ENCODE results near the gene METTL25B. TPM values are rescaled to one million over a fixed set of nuclear protein-coding genes. Genes with fewer than 3 reads are reported as not detected.
A peak's percentile ranks its signal among the peaks of the same experiment; 100 is the strongest.

METTL25B gene
- total and polyA plus RNA-seq, 5 donors from 2014 or later = 4.3 to 19.0 (median 7.5) TPM

DNA sequence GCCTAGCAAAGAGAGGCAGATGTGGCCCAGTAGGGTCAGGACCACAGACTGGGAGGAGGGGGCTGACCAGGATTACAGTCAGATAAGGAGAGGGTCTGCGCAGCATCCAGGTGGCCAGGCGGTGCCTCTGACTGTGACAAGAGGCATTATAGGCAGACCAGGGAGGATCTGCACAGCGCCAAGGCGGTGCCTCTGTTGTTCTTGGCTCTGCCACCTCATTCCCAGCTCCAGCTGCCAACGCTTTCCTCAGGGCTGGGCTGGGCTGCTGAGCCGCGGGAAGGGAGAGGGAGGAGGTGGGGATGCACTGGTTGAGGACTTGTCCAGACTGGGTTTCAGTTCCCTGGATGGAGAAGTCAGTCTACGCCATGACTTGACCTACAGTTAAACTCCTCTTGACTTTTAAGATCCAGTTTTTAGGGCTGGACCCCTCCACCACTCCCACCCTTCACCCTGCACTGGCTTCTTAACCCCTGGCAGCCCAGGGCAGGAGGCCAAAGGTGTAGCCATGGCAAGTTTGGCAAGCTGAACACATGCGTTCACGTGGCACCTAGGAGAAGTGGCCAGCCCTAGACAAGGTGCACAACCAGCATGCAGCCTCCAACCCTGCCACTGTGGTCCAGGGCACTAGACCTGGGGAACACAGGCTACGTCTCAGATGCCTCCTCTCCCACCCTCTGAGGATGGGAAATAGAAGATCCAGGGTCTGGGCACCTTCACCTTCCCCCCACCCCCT is 18.3 kb upstream of the METTL25B start:
- Mint-ChIP-seq H3K4me1 (peaks cover 0 to 30% (median 16%) of the 10 kb centered on the region in 4 donors), H3K4me3 (peak overlapping the region in 2 of 4 donors; percentile 32 to 76), H3K27ac (peak overlapping the region in 2 of 3 donors; percentile 28 to 74), H3K9me3 (no peaks in the 10 kb centered on the region), H3K27me3 (peaks cover 17% of the 10 kb centered on the region), H3K36me3 (no peaks in the 10 kb centered on the region)
- no peak overlapping the region for H3K4me3 ChIP-seq (ENCODE audit: low read depth, low read length)
- H3K27me3 ChIP-seq (ENCODE audit: control insufficient read depth, insufficient read depth, low read length) = no peaks in the 10 kb centered on the region
- H3K4me1 ChIP-seq (ENCODE audit: control insufficient read depth, insufficient read depth, low read length, poor library complexity, severe bottlenecking) = peaks cover 25% of the 10 kb centered on the region
- no peaks in the 10 kb centered on the region for H3K9me3 ChIP-seq (ENCODE audit: control insufficient read depth in 2 of 2, low read length in 2 of 2)
- ATAC-seq (ENCODE audit: low read depth in 2 of 2) = no peak
- DNase-seq = no peak
- no peaks in the 10 kb centered on the region for H3K36me3 ChIP-seq (ENCODE audit: control insufficient read depth, insufficient read depth, low read length)
- H3K27ac ChIP-seq (ENCODE audit: insufficient read depth, low read length, poor library complexity, severe bottlenecking) = no peak overlapping the region

DNA sequence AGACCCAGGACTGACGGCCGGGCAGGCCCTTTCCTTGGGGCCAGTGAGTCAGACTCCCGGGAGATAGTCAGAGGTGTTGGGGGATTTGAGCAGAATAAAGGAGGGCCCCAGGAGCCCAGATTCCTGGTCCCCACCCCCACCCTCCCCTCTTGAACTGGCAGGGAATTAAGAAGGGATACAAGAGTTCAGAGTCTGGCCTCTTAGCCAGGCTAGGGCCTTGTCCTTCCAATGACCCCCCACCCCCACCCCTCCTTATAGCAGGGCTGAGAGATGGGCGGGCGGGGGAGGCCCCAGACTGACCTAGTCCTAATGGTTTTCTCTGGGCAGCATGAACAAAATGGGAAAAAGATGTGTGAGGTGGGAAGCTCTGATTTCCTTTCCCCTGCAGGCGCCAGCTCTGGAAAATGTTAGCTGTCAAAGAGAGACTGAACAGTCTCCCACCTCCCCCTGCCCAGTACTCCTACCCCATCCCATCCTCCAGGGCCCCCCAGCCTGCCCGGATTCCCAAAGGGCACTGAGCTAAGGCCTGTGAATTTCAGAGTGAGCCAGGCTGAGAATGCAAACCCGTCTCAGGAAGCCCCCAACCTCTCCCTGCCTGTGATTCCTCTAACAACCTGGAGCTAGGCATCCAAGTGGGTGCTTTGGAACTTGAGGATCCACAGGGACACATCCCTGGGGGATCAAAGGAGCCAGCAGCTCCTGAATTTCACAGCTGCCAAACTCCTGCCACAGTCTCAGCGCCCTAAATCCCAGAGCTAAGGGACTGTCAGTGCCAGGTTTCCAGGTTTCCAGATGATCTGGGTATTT is 17.1 kb upstream of the METTL25B start:
- Histone ChIP-seq H3K4me3 (ENCODE audit: low read depth, low read length) (no peak overlapping the region), H3K27ac (ENCODE audit: insufficient read depth, low read length, poor library complexity, severe bottlenecking) (no peak overlapping the region), H3K4me1 (ENCODE audit: control insufficient read depth, insufficient read depth, low read length, poor library complexity, severe bottlenecking) (peaks cover 12% of the 10 kb centered on the region), H3K27me3 (ENCODE audit: control insufficient read depth, insufficient read depth, low read length) (no peaks in the 10 kb centered on the region), H3K36me3 (ENCODE audit: control insufficient read depth, insufficient read depth, low read length) (no peaks in the 10 kb centered on the region), H3K9me3 (ENCODE audit: control insufficient read depth in 2 of 2, low read length in 2 of 2) (no peaks in the 10 kb centered on the region)
- ATAC-seq (ENCODE audit: low read depth in 2 of 2) (no peak), DNase-seq (no peak)
- Mint-ChIP-seq H3K4me3 (no peak overlapping the region), H3K4me1 (peaks cover 4 to 34% (median 12%) of the 10 kb centered on the region in 4 donors), H3K9me3 (no peaks in the 10 kb centered on the region), H3K36me3 (peaks cover 9% of the 10 kb centered on the region), H3K27ac (no peak overlapping the region), H3K27me3 (peaks cover 11% of the 10 kb centered on the region)

DNA sequence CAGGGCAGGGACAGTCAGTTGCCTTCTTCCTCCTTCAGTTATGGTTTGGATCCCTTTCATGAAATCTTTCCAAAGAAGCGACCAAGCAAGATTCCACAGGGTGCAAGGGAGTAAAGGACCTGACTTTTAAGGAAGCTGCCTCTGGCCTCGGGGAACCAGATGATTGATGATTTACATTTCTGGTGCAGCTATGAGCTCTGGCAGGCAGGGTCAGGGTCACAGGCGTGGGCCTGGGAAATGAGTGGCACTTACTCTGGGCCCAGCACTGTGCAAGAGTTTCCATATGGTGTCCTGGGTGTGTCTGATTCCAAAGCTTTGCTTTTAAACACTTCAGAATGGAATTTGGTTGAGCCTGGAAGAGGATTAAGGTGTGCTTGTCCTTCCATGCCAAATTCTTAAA is 15.6 kb upstream of the METTL25B start:
- no peak overlapping the region for H3K4me3 Mint-ChIP-seq

DNA sequence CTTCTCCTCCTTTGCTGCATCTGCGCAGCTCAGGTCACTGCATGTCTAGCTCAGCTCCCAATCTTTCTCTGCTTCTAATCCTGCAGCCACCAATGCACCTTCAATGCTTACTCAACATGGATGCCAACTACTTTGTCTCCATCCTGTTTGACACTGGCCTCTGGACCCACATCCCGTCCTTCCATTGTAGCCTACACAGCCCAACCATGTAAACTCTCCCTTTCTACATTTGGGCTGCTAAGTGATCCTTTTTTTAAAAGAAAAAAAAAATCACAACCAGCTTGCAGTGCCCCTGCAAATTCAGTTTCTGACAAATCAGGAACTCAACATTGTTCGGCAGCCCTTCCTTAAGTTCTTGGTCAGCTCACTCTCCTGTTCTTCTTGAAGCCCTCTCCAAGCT is 13.4 kb upstream of the METTL25B start:
- Histone ChIP-seq H3K9me3 (ENCODE audit: control insufficient read depth in 2 of 2, low read length in 2 of 2) (no peaks in the 10 kb centered on the region), H3K4me3 (ENCODE audit: low read depth, low read length) (no peak overlapping the region), H3K36me3 (ENCODE audit: control insufficient read depth, insufficient read depth, low read length) (peaks cover 8% of the 10 kb centered on the region), H3K27me3 (ENCODE audit: control insufficient read depth, insufficient read depth, low read length) (no peaks in the 10 kb centered on the region), H3K4me1 (ENCODE audit: control insufficient read depth, insufficient read depth, low read length, poor library complexity, severe bottlenecking) (no peaks in the 10 kb centered on the region), H3K27ac (ENCODE audit: insufficient read depth, low read length, poor library complexity, severe bottlenecking) (no peak overlapping the region)
- H3K36me3 Mint-ChIP-seq = peaks cover 15% of the 10 kb centered on the region
- peak overlapping the region in 1 of 4 donors; percentile 38 for H3K4me3 Mint-ChIP-seq
- ATAC-seq (ENCODE audit: low read depth in 2 of 2) = no peak
- DNase-seq = no peak
- peak overlapping the region in 1 of 3 donors; percentile 53 for H3K27ac Mint-ChIP-seq
- H3K4me1 Mint-ChIP-seq = peaks cover 3 to 24% (median 4%) of the 10 kb centered on the region in 4 donors
- no peaks in the 10 kb centered on the region for H3K9me3 Mint-ChIP-seq
- no peaks in the 10 kb centered on the region for H3K27me3 Mint-ChIP-seq

More for the DNA sequence above, 15.6 kb upstream of the METTL25B start:
- Histone ChIP-seq H3K4me3 (ENCODE audit: low read depth, low read length) (no peak overlapping the region), H3K4me1 (ENCODE audit: control insufficient read depth, insufficient read depth, low read length, poor library complexity, severe bottlenecking) (no peaks in the 10 kb centered on the region), H3K27me3 (ENCODE audit: control insufficient read depth, insufficient read depth, low read length) (no peaks in the 10 kb centered on the region), H3K27ac (ENCODE audit: insufficient read depth, low read length, poor library complexity, severe bottlenecking) (no peak overlapping the region), H3K9me3 (ENCODE audit: control insufficient read depth in 2 of 2, low read length in 2 of 2) (no peaks in the 10 kb centered on the region), H3K36me3 (ENCODE audit: control insufficient read depth, insufficient read depth, low read length) (peaks cover 4% of the 10 kb centered on the region)
- Mint-ChIP-seq H3K27ac (no peak overlapping the region), H3K36me3 (peaks cover 15% of the 10 kb centered on the region), H3K9me3 (no peaks in the 10 kb centered on the region), H3K4me1 (peaks cover 3 to 32% (median 6%) of the 10 kb centered on the region in 4 donors), H3K27me3 (peaks cover 6% of the 10 kb centered on the region)
- DNase-seq (no peak), ATAC-seq (ENCODE audit: low read depth in 2 of 2) (no peak)

DNA sequence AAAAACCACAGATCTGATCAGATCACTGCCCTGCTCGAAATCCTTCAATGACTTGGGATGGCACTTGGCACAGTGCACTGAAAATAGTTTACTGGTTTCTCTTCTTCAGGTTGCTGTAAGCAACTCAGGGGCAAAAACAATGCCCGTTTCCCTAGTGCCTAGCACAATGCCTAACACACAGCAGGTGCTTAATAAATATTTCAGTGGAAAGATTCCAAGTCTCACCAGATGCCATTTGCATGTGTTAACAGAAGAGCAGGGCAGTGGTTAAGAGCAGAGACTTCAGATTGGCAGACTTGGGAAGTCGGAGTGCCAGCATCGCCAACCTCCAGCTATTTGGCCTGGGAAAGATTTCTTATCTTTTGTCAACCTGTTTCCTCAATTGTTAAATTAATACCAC is 10.9 kb upstream of the METTL25B start:
- H3K4me3 ChIP-seq (ENCODE audit: low read depth, low read length) = no peak overlapping the region

DNA sequence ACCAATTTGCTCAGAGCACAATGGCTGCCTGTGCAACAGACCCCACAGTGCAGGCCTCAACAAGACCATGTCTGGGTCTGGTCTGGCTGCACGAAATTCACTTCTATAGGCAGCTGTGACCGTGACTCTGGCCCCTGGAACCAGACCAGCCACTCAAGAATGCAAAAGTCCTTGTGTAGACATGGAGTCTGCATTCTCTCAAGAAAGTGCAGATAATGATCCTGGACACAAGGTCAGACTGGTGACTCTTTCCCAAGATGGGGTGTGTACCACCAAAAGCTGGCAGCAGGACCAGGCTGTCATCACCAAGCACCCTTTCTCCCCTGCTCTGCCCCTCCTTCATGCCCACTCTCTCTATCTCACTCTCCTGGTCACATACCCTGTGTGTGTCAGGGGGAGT is 7.1 kb upstream of the METTL25B start:
- peaks cover 7 to 29% (median 13%) of the 10 kb centered on the region in 4 donors for H3K4me1 Mint-ChIP-seq
- Histone ChIP-seq H3K36me3 (ENCODE audit: control insufficient read depth, insufficient read depth, low read length) (peaks cover 57% of the 10 kb centered on the region), H3K4me3 (ENCODE audit: low read depth, low read length) (no peak overlapping the region), H3K27ac (ENCODE audit: insufficient read depth, low read length, poor library complexity, severe bottlenecking) (no peak overlapping the region), H3K4me1 (ENCODE audit: control insufficient read depth, insufficient read depth, low read length, poor library complexity, severe bottlenecking) (peaks cover 23% of the 10 kb centered on the region), H3K27me3 (ENCODE audit: control insufficient read depth, insufficient read depth, low read length) (no peaks in the 10 kb centered on the region), H3K9me3 (ENCODE audit: control insufficient read depth in 2 of 2, low read length in 2 of 2) (no peaks in the 10 kb centered on the region)
- ATAC-seq (ENCODE audit: low read depth in 2 of 2) = no peak
- DNase-seq = no peak
- no peaks in the 10 kb centered on the region for H3K27me3 Mint-ChIP-seq
- H3K4me3 Mint-ChIP-seq = no peak overlapping the region
- H3K36me3 Mint-ChIP-seq = peaks cover 22% of the 10 kb centered on the region
- H3K9me3 Mint-ChIP-seq = no peaks in the 10 kb centered on the region
- H3K27ac Mint-ChIP-seq = peak overlapping the region in 1 of 3 donors; percentile 11

More for the DNA sequence above, 10.9 kb upstream of the METTL25B start:
- ATAC-seq (ENCODE audit: low read depth in 2 of 2) = no peak
- H3K9me3 ChIP-seq (ENCODE audit: control insufficient read depth in 2 of 2, low read length in 2 of 2) = no peaks in the 10 kb centered on the region
- H3K4me1 ChIP-seq (ENCODE audit: control insufficient read depth, insufficient read depth, low read length, poor library complexity, severe bottlenecking) = no peaks in the 10 kb centered on the region
- H3K9me3 Mint-ChIP-seq = no peaks in the 10 kb centered on the region
- no peaks in the 10 kb centered on the region for H3K27me3 ChIP-seq (ENCODE audit: control insufficient read depth, insufficient read depth, low read length)
- H3K27me3 Mint-ChIP-seq = no peaks in the 10 kb centered on the region
- H3K36me3 Mint-ChIP-seq = peaks cover 15% of the 10 kb centered on the region
- H3K4me3 Mint-ChIP-seq = peak overlapping the region in 1 of 4 donors; percentile 5
- peaks cover 29% of the 10 kb centered on the region for H3K36me3 ChIP-seq (ENCODE audit: control insufficient read depth, insufficient read depth, low read length)
- no peak overlapping the region for H3K27ac ChIP-seq (ENCODE audit: insufficient read depth, low read length, poor library complexity, severe bottlenecking)
- H3K27ac Mint-ChIP-seq = no peak overlapping the region
- H3K4me1 Mint-ChIP-seq = peaks cover 3 to 28% (median 6%) of the 10 kb centered on the region in 4 donors
- no peak for DNase-seq

DNA sequence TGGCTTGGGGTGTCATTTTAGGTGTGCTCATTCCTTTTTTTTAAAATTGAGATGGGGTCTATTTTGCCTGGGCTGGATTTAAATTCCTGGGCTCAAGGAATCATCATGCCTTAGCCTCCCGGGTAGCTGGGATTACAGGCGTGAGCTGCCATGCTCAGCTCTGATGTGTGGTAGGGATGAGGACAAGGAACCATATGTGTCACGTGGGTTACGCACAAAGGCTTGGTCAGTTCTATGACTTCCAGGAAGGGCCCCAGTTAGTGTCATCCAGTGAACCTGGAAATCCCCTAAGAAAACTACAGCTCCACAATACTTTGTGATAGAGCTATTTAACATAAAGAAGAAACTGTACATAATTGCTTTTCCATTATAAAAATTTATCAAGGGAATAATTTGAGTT is 6.7 kb upstream of the METTL25B start:
- Mint-ChIP-seq H3K36me3 (peaks cover 21% of the 10 kb centered on the region), H3K4me3 (no peak overlapping the region), H3K9me3 (no peaks in the 10 kb centered on the region), H3K27me3 (no peaks in the 10 kb centered on the region), H3K27ac (peak overlapping the region in 1 of 3 donors; percentile 11), H3K4me1 (peaks cover 7 to 25% (median 13%) of the 10 kb centered on the region in 4 donors)
- peaks cover 27% of the 10 kb centered on the region for H3K4me1 ChIP-seq (ENCODE audit: control insufficient read depth, insufficient read depth, low read length, poor library complexity, severe bottlenecking)
- H3K4me3 ChIP-seq (ENCODE audit: low read depth, low read length) = no peak overlapping the region
- no peak for ATAC-seq (ENCODE audit: low read depth in 2 of 2)
- peaks cover 57% of the 10 kb centered on the region for H3K36me3 ChIP-seq (ENCODE audit: control insufficient read depth, insufficient read depth, low read length)
- no peak overlapping the region for H3K27ac ChIP-seq (ENCODE audit: insufficient read depth, low read length, poor library complexity, severe bottlenecking)
- no peak for DNase-seq
- H3K27me3 ChIP-seq (ENCODE audit: control insufficient read depth, insufficient read depth, low read length) = no peaks in the 10 kb centered on the region
- no peaks in the 10 kb centered on the region for H3K9me3 ChIP-seq (ENCODE audit: control insufficient read depth in 2 of 2, low read length in 2 of 2)
